Mesenteric fat pad (tissue), 1 donor: ENCODE measurements around the gene ABCC12. TPM values are rescaled to one million over a fixed set of nuclear protein-coding genes. Genes with fewer than 3 reads are reported as not detected.
"Not testable (repeated sequence)": the region's sequence is repeated elsewhere in the genome, so short reads cannot be mapped to it uniquely, and the experiment has no call there.

Source experiments
- DNase-seq: peaks from one replicate; pipeline ENCODE4 v3.0.0-alpha.2; 2020; ENCODE audit warnings: low spot score
- total RNA-seq: library from RNA; stranded (reverse); fragmentation: NEBNext Ultra II Directional; extraction: Animal tissue kit (Norgen Biotek cat#: 25700); gene quantifications from one replicate; pipeline ENCODE4 v1.2.1, GENCODE V29; 2021
- donor health status: DM: yes; HTN: yes; CAD: no.

The ABCC12 gene
- total RNA-seq, 1 donor from 2014 or later, result not detected

- not testable (repeated sequence) for DNase-seq
Observed at GRCh38 chr16:48166617-48167016, 10.8 kb upstream of the ABCC12 start.

GRCh38 chr16:48165961-48166578 is 10.3 kb upstream of the ABCC12 start:
- DNase-seq, result no peak

- peak; percentile 93 for DNase-seq
Observed at GRCh38 chr16:48164907-48165715, 9.3 kb upstream of the ABCC12 start.

- DNase-seq, result no peak
Observed at GRCh38 chr16:48162839-48163410, 7.1 kb upstream of the ABCC12 start.

GRCh38 chr16:48161906-48162305 is 6.1 kb upstream of the ABCC12 start:
- no peak for DNase-seq

GRCh38 chr16:48160575-48160974 is 4.8 kb upstream of the ABCC12 start:
- no peak for DNase-seq

GRCh38 chr16:48158296-48158695 is 2.5 kb upstream of the ABCC12 start:
- no peak for DNase-seq

GRCh38 chr16:48157794-48158193 is 2.0 kb upstream of the ABCC12 start:
- DNase-seq, result no peak

- DNase-seq, result peak; percentile 26
Observed at GRCh38 chr16:48157302-48157701, 1.5 kb upstream of the ABCC12 start.

GRCh38 chr16:48156790-48157209 is 1.0 kb upstream of the ABCC12 start:
- DNase-seq, result peak; percentile 93

- DNase-seq, result peak; percentile 37
Observed at GRCh38 chr16:48153774-48154173, 2.0 kb downstream of the ABCC12 start.

GRCh38 chr16:48152226-48152625 is 3.6 kb downstream of the ABCC12 start:
- peak; percentile 67 for DNase-seq

GRCh38 chr16:48150707-48151106 is 5.1 kb downstream of the ABCC12 start:
- DNase-seq, result no peak

- no peak for DNase-seq
Observed at GRCh38 chr16:48146710-48147109, 9.1 kb downstream of the ABCC12 start.

GRCh38 chr16:48146131-48146530 is 9.7 kb downstream of the ABCC12 start:
- DNase-seq, result no peak

GRCh38 chr16:48143812-48144368 is 11.9 kb downstream of the ABCC12 start:
- DNase-seq, result no peak

- no peak for DNase-seq
Observed at GRCh38 chr16:48140821-48141220, 15.0 kb downstream of the ABCC12 start.

- DNase-seq, result no peak
Observed at GRCh38 chr16:48139517-48139916, 16.3 kb downstream of the ABCC12 start.

GRCh38 chr16:48138543-48138942 is 17.2 kb downstream of the ABCC12 start:
- no peak for DNase-seq

- DNase-seq, result no peak
Observed at GRCh38 chr16:48137822-48138221, 18.0 kb downstream of the ABCC12 start.

- peak; percentile 28 for DNase-seq
Observed at GRCh38 chr16:48136547-48137360, 19.0 kb downstream of the ABCC12 start.
